IMR-90 (cell line): Measurements from ENCODE around the gene GAS7. TPM values are rescaled to one million over a fixed set of nuclear protein-coding genes. Genes with fewer than 3 reads are reported as not detected.

Experiments used
- ATAC-seq: fragments of 200-7000 bp; cut with Tn5 transposase; 2 replicates; pipeline ENCODE4 v1.9.1; 2020; ENCODE audit warnings: low read depth, mild to moderate bottlenecking, moderate library complexity
- BruUV-seq: library from RNA; stranded (reverse); fragments of 400-500 nt; replicated peaks from 2 replicates; lab custom pipeline; 2021; lab: Mats Ljungman, UMichigan
- CTCF ChIA-PET: fragments of 300-600 bp; formaldehyde crosslinking; extraction: SDS; loops from one replicate; lab custom pipeline; 2021; ENCODE audit warnings: antibody characterized with exemption; lab: Yijun Ruan, JAX
- POLR2A ChIA-PET: fragments of 300-600 bp; sonication (Branson Sonifier 250); formaldehyde crosslinking; loops from one replicate; lab custom pipeline; 2022; ENCODE audit warnings: antibody characterized with exemption; ENCODE audit not compliant: unreplicated experiment; lab: Charles Lee
- DNase-seq: peaks from one replicate; pipeline ENCODE4 v3.0.0; 2013
- H2AFZ ChIP-seq: replicated peaks from 2 replicates; pipeline ENCODE3; 2013; ENCODE audit warnings: low read length, mild to moderate bottlenecking; ENCODE audit not compliant: poor library complexity
- H2AK5ac ChIP-seq: 2 replicates; pipeline ENCODE4 v1.6.1; 2013; ENCODE audit warnings: low read depth, low read length, inconsistent platforms
- H2AK9ac ChIP-seq: replicated peaks from 2 replicates; pipeline ENCODE3; 2013; ENCODE audit warnings: mild to moderate bottlenecking, low read depth, low read length, moderate library complexity; ENCODE audit not compliant: poor library complexity
- H2BK120ac ChIP-seq: 2 replicates; pipeline ENCODE4 v1.6.1; 2013; ENCODE audit warnings: low read depth, low read length, inconsistent platforms
- H2BK15ac ChIP-seq: 3 replicates; pipeline ENCODE4 v1.6.1; 2013; ENCODE audit warnings: low read depth, low read length, inconsistent platforms
- H2BK20ac ChIP-seq: 2 replicates; pipeline ENCODE4 v1.6.1; 2013; ENCODE audit warnings: low read depth, mild to moderate bottlenecking, inconsistent platforms, low read length, moderate library complexity
- H2BK5ac ChIP-seq: 2 replicates; pipeline ENCODE4 v1.6.1; 2013; ENCODE audit warnings: mild to moderate bottlenecking, low read depth, low read length, inconsistent platforms; ENCODE audit not compliant: poor library complexity, severe bottlenecking
- H3K14ac ChIP-seq: replicated peaks from 2 replicates; pipeline ENCODE4 v1.6.1; 2013; ENCODE audit warnings: low read depth, low read length, inconsistent platforms
- H3K18ac ChIP-seq: 2 replicates; pipeline ENCODE4 v1.6.1; 2013; ENCODE audit warnings: low read depth, low read length, control low read depth
- H3K23ac ChIP-seq: 2 replicates; pipeline ENCODE4 v1.6.1; 2013; ENCODE audit warnings: low read depth, low read length, inconsistent platforms
- H3K27ac ChIP-seq: 2 replicates; pipeline ENCODE4 v1.5.1; 2013; ENCODE audit warnings: mild to moderate bottlenecking, control low read depth, low read length; ENCODE audit not compliant: insufficient read depth
- H3K27me3 ChIP-seq: 2 replicates; pipeline ENCODE4 v1.6.1; 2013; ENCODE audit warnings: low read length; ENCODE audit not compliant: control insufficient read depth, insufficient read depth
- H3K36me3 ChIP-seq: 2 replicates; pipeline ENCODE4 v1.6.1; 2013; ENCODE audit warnings: low read length, mixed read lengths; ENCODE audit not compliant: control insufficient read depth, insufficient read depth
- H3K4ac ChIP-seq: 2 replicates; pipeline ENCODE4 v1.6.1; 2013; ENCODE audit warnings: low read depth, low read length, inconsistent platforms
- H3K4me1 ChIP-seq: 2 replicates; pipeline ENCODE4 v1.6.1; 2013; ENCODE audit warnings: low read length, mixed read lengths; ENCODE audit not compliant: control insufficient read depth, insufficient read depth
- H3K4me2 ChIP-seq: 2 replicates; pipeline ENCODE4 v1.6.1; 2013; ENCODE audit warnings: low read depth, mild to moderate bottlenecking, control low read depth, low read length, moderate library complexity
- H3K4me3 ChIP-seq: 2 replicates; pipeline ENCODE4 v1.5.1; 2013; ENCODE audit warnings: low read depth, mild to moderate bottlenecking, control low read depth, low read length, moderate library complexity; ENCODE audit not compliant: insufficient read depth
- H3K56ac ChIP-seq: 2 replicates; pipeline ENCODE4 v1.6.1; 2013; ENCODE audit warnings: low read length, inconsistent platforms; ENCODE audit not compliant: insufficient read depth; ENCODE audit errors: extremely low read depth
- H3K79me1 ChIP-seq, 2 experiments: 2 replicates each; pipeline ENCODE4 v1.6.1; 2013; ENCODE audit warnings: low read length in 2 of 2, inconsistent platforms in 1 of 2, low read depth in 1 of 2
- H3K9ac ChIP-seq: 2 replicates; pipeline ENCODE4 v1.6.1; 2013; ENCODE audit warnings: low read depth, low read length, control low read depth
- H3K9me1 ChIP-seq: 2 replicates; pipeline ENCODE4 v1.6.1; 2013; ENCODE audit warnings: low read length, inconsistent platforms; ENCODE audit not compliant: insufficient read depth
- H3K9me3 ChIP-seq: 2 replicates; pipeline ENCODE4 v1.6.1; 2013; ENCODE audit warnings: low read length; ENCODE audit not compliant: control insufficient read depth, insufficient read depth
- H4K20me1 ChIP-seq: 2 replicates; pipeline ENCODE4 v1.6.1; 2013; ENCODE audit warnings: low read length, inconsistent platforms; ENCODE audit not compliant: insufficient read depth
- H4K5ac ChIP-seq: 2 replicates; pipeline ENCODE4 v1.6.1; 2013; ENCODE audit warnings: mild to moderate bottlenecking, low read depth, low read length, control low read depth
- H4K8ac ChIP-seq, 2 experiments: 2 replicates each; pipeline ENCODE4 v1.6.1; 2013; ENCODE audit warnings: low read depth in 2 of 2, low read length in 2 of 2, control low read depth in 1 of 2, inconsistent platforms in 1 of 2
- H4K91ac ChIP-seq: 2 replicates; pipeline ENCODE4 v1.6.1; 2013; ENCODE audit warnings: low read depth, low read length, inconsistent platforms; ENCODE audit not compliant: insufficient read depth
- BHLHE40 ChIP-seq: fragments of 150-350 bp; IDR thresholded peaks from 2 replicates; pipeline ENCODE4 v1.6.1; 2016; ENCODE audit warnings: mild to moderate bottlenecking, low read depth, low read length
- CEBPB ChIP-seq: IDR thresholded peaks from 2 replicates; pipeline ENCODE4 v1.6.1; 2012; ENCODE audit warnings: low read depth, low read length, improper control_type of control experiment
- CHD1 ChIP-seq: IDR thresholded peaks from 2 replicates; pipeline ENCODE4 v1.6.1; 2012; ENCODE audit warnings: low read depth, low read length, improper control_type of control experiment
- FOS ChIP-seq: fragments of 150-350 bp; IDR thresholded peaks from 2 replicates; pipeline ENCODE4 v1.6.1; 2016; ENCODE audit warnings: low read depth, low read length
- MAFK ChIP-seq: IDR thresholded peaks from 2 replicates; pipeline ENCODE4 v1.6.1; 2012; ENCODE audit warnings: low read depth, low read length, improper control_type of control experiment
- MAZ ChIP-seq: IDR thresholded peaks from 2 replicates; pipeline ENCODE4 v1.6.1; 2012; ENCODE audit warnings: low read depth, mild to moderate bottlenecking, low read length, improper control_type of control experiment, moderate library complexity, borderline replicate concordance
- NFE2L2 ChIP-seq: fragments of 150-350 bp; IDR thresholded peaks from 2 replicates; pipeline ENCODE4 v1.6.1; 2016; ENCODE audit warnings: low read depth, mild to moderate bottlenecking, low read length
- POLR2A ChIP-seq: IDR thresholded peaks from 2 replicates; pipeline ENCODE4 v1.6.1; 2012; ENCODE audit warnings: mild to moderate bottlenecking, low read depth, low read length
- RAD21 ChIP-seq: IDR thresholded peaks from 2 replicates; pipeline ENCODE4 v1.6.1; 2012; ENCODE audit warnings: low read length, improper control_type of control experiment
- RCOR1 ChIP-seq: IDR thresholded peaks from 2 replicates; pipeline ENCODE4 v1.6.1; 2012; ENCODE audit warnings: mild to moderate bottlenecking, low read length, improper control_type of control experiment; ENCODE audit not compliant: insufficient replicate concordance
- RFX5 ChIP-seq: IDR thresholded peaks from 2 replicates; pipeline ENCODE4 v1.8.0; 2012; ENCODE audit warnings: low read depth, mild to moderate bottlenecking, low read length, moderate library complexity
- SMC3 ChIP-seq: fragments of 150-350 bp; IDR thresholded peaks from 2 replicates; pipeline ENCODE4 v1.6.1; 2016; ENCODE audit warnings: low read depth, mild to moderate bottlenecking, antibody characterized with exemption, low read length, moderate library complexity
- WGBS, 2 experiments: methylation state at CpG; one replicate each; pipeline versions ENCODE4 v1.1.5 to v1.1.7; 2013; ENCODE audit warnings: missing lambda C conversion rate in 2 of 2; ENCODE audit not compliant: insufficient read length in 1 of 2; ENCODE audit errors: extremely low coverage in 2 of 2; 5-methylcytosine and 5-hydroxymethylcytosine counted together
- dilution Hi-C: fragments of 300-500 bp; cut with HindIII; formaldehyde crosslinking; loops from one replicate; pipeline ENCODE4 v1.14.3; 2018; ENCODE audit warnings: low sequenced_read_pairs; ENCODE audit not compliant: unreplicated experiment
- in situ Hi-C: fragments of 300-500 bp; cut with MboI; formaldehyde crosslinking; loops from 3 replicates; pipeline ENCODE4 v1.14.3; 2019; ENCODE audit warnings: low sequenced_read_pairs, inconsistent platforms, mixed read lengths
- intact Hi-C: fragments of 100-400 bp; cut with micrococcal nuclease; formaldehyde crosslinking; loops from 2 replicates; pipeline ENCODE4 v1.10.0; 2022
- polyA plus RNA-seq, 3 experiments: library from polyadenylated mRNA; depleted of rRNA; stranded (reverse); fragments of >200 nt; gene quantifications; 2 replicates each; pipeline ENCODE4 v1.2.3, GENCODE V29; 2012; ENCODE audit warnings: low replicate concordance in 1 of 3
- total RNA-seq: library from RNA; depleted of rRNA; stranded (reverse); fragments of >200 nt; gene quantifications from 2 replicates; pipeline ENCODE4 v1.2.3, GENCODE V29; 2012
- TF ChIP-seq, protein P1 (sequence below): conservative IDR thresholded peaks from 2 replicates; pipeline ENCODE4 v1.5.1; 2012; ENCODE audit warnings: mild to moderate bottlenecking, low read depth, low read length, improper control_type of control experiment
- TF ChIP-seq, protein P2 (sequence below): fragments of 150-350 bp; IDR thresholded peaks from 2 replicates; pipeline ENCODE4 v1.6.1; 2017; ENCODE audit warnings: mild to moderate bottlenecking, antibody characterized with exemption, low read length, low read depth
- TF ChIP-seq, protein P3 (sequence below): fragments of 150-350 bp; IDR thresholded peaks from 2 replicates; pipeline ENCODE4 v1.6.1; 2016; ENCODE audit warnings: low read depth, mild to moderate bottlenecking, low read length, moderate library complexity, borderline replicate concordance

Gene GAS7
- total and polyA plus RNA-seq, 2 of the 4 experiments (the other 2 are of a cell fraction): 4.6 to 5.0 TPM

DNA sequence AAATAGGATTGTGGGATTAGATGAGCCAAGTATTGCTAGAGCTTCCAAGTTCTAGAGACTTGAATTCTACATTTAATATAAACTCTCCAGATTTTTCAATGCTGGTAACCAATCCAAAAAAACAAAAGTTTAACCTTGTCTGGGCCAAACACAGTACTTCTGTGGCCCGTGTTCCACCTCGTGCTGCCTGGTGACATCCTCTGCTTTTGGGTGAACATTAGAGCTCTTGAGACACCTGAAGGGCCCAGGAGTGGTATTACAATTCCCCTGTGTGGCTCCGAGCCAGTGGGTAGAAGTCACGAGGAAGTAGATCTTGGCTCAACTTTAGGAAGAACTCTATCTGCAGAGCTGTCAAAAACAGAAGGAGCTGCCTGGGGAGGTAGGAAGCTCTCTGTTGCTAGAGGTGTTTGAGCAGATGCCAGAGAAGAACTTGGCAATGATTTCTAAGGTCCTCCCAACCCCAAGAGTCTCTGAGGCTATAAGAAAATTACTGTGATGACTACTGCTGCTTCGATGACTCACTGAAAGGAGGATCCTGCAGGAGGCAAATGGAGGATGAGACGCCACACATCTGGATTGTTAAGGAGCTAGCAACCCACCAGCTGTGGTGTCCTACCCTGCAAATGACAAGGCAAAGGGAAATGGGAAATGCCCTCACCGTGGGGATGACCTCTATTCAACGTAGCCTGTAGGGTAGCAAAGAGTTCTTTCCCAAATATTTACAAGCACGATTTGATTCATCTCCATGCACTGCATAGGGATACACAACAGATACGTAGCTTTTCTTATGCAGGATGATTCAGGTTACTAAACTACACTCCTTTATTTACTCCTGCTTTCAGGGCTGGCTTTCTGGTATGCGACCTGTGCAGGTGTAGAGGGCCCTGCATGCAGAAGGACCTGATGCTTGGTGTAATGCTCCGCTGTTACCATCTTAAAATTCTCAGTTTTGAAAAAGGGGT, 45.8 kb upstream of the GAS7 start:
- ATAC-seq: peak; percentile 49
- H2AFZ ChIP-seq: no peak overlapping the region
- H3K27ac ChIP-seq: no peak overlapping the region
- H2AK9ac ChIP-seq: no peak overlapping the region
- H3K23ac ChIP-seq: no peak overlapping the region
- in situ Hi-C loops (no loop called here), dilution Hi-C loops (no loop called here), intact Hi-C loops (no loop called here)
- no peak overlapping the region for H3K18ac ChIP-seq
- H3K4me1 ChIP-seq: no peaks in the 10 kb centered on the region; the same call in 1 of the 2 replicates
- no peaks in the 10 kb centered on the region for H3K27me3 ChIP-seq
- no peak overlapping the region; the same call in 1 of the 2 replicates for H3K4me2 ChIP-seq
- no peak overlapping the region for H2BK15ac ChIP-seq
- no peaks in the 10 kb centered on the region for H4K20me1 ChIP-seq
- no TSS peak for BruUV-seq
- ChIA-PET POLR2A (no interaction called here), CTCF (no interaction called here)
- no peaks in the 10 kb centered on the region for H3K9me3 ChIP-seq
- H3K79me1 ChIP-seq: no peaks in the 10 kb centered on the region
- no peak overlapping the region for H2BK5ac ChIP-seq
- no peak overlapping the region for H3K56ac ChIP-seq
- no peak overlapping the region for H4K91ac ChIP-seq
- no peak overlapping the region for H4K5ac ChIP-seq
- no peak overlapping the region for H3K4ac ChIP-seq
- no peak overlapping the region for H3K9ac ChIP-seq
- no peak overlapping the region for H3K14ac ChIP-seq
- H3K4me3 ChIP-seq: no peak overlapping the region
- 71% methylated on average over 2 of the region's 12 CpGs; no CpG with 5 or more reads in 1 of the 2 experiments for WGBS, 2 experiments
- no peak overlapping the region for H4K8ac ChIP-seq
- H3K36me3 ChIP-seq: no peaks in the 10 kb centered on the region
- no peak overlapping the region for H2AK5ac ChIP-seq
- H2BK120ac ChIP-seq: no peak overlapping the region
- no peak overlapping the region for H2BK20ac ChIP-seq
- H3K9me1 ChIP-seq: no peaks in the 10 kb centered on the region
- peak; percentile 35 for DNase-seq
- TF ChIP-seq SMC3 (no peak), BHLHE40 (no peak), RCOR1 (no peak), MAFK (no peak), CHD1 (no peak), POLR2A (no peak), FOS (no peak), MAZ (no peak), RFX5 (no peak), RAD21 (no peak), CEBPB (no peak), NFE2L2 (no peak)
- TF ChIP-seq, protein P1, sequence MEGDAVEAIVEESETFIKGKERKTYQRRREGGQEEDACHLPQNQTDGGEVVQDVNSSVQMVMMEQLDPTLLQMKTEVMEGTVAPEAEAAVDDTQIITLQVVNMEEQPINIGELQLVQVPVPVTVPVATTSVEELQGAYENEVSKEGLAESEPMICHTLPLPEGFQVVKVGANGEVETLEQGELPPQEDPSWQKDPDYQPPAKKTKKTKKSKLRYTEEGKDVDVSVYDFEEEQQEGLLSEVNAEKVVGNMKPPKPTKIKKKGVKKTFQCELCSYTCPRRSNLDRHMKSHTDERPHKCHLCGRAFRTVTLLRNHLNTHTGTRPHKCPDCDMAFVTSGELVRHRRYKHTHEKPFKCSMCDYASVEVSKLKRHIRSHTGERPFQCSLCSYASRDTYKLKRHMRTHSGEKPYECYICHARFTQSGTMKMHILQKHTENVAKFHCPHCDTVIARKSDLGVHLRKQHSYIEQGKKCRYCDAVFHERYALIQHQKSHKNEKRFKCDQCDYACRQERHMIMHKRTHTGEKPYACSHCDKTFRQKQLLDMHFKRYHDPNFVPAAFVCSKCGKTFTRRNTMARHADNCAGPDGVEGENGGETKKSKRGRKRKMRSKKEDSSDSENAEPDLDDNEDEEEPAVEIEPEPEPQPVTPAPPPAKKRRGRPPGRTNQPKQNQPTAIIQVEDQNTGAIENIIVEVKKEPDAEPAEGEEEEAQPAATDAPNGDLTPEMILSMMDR: no peak
- TF ChIP-seq, protein P2, sequence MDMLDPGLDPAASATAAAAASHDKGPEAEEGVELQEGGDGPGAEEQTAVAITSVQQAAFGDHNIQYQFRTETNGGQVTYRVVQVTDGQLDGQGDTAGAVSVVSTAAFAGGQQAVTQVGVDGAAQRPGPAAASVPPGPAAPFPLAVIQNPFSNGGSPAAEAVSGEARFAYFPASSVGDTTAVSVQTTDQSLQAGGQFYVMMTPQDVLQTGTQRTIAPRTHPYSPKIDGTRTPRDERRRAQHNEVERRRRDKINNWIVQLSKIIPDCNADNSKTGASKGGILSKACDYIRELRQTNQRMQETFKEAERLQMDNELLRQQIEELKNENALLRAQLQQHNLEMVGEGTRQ: no peak
- TF ChIP-seq, protein P3, sequence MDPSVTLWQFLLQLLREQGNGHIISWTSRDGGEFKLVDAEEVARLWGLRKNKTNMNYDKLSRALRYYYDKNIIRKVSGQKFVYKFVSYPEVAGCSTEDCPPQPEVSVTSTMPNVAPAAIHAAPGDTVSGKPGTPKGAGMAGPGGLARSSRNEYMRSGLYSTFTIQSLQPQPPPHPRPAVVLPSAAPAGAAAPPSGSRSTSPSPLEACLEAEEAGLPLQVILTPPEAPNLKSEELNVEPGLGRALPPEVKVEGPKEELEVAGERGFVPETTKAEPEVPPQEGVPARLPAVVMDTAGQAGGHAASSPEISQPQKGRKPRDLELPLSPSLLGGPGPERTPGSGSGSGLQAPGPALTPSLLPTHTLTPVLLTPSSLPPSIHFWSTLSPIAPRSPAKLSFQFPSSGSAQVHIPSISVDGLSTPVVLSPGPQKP: no peak
